Measurements from ENCODE around the gene CPXM1. TPM values are rescaled to one million over a fixed set of nuclear protein-coding genes. Genes with fewer than 3 reads are reported as not detected.

The CPXM1 gene
- total and polyA plus RNA-seq, 5 experiments from 2014 or later, result 0.27 to 0.56 (median 0.35) TPM; not detected in 1

- Mint-ChIP-seq H3K27ac (peak overlapping the region in 1 of 10 donors; percentile 34), H3K9me3 (no peaks in the 10 kb centered on the region), H3K27me3 (peaks cover 8 to 40% (median 21%) of the 10 kb centered on the region in 5 donors), H3K4me1 (peaks cover 11 to 16% (median 15%) of the 10 kb centered on the region in 4 donors), H3K4me3 (no peak overlapping the region), H3K36me3 (no peaks in the 10 kb centered on the region)
- no peak for DNase-seq
- POLR2A ChIA-PET, result no interaction called here
- no peak for ATAC-seq
Observed at GRCh38 chr20:2757001-2757400, 43.4 kb downstream of the CPXM1 start.

DNA sequence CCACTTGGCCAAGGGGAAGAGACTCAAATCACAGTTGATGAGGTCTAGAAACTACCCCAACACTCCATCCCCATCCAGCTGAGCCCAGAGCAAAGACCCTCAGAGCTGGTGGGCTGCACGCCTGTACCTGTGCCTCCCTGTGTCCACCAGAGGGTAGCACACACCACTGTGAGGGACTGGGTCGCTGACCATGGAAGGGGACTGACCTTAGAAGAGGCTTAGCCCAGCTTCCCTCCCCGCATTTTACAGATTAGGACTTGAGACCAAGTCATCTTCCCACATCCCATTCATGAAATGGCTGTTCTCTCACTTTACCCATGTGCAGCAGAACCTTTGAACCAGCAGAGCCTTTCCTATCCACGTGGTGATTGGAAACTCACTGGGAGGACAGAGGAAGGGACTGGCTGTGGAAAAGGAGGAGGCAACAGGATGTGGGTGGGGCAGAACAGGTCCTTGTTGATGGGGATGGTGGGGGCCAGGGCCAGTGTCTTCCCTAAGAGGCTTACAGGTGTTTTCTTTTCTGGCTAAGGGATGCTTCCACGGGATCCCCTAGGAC lies 44.3 kb downstream of the CPXM1 start:
- H3K27me3 Mint-ChIP-seq, result peaks cover 7 to 35% (median 19%) of the 10 kb centered on the region in 5 donors
- ATAC-seq (no peak), DNase-seq (no peak)
- peaks cover 11 to 20% (median 18%) of the 10 kb centered on the region in 4 donors for H3K4me1 Mint-ChIP-seq
- H3K27ac Mint-ChIP-seq, result peak overlapping the region in 2 of 10 donors; percentile 25 to 81
- no peaks in the 10 kb centered on the region for H3K9me3 Mint-ChIP-seq
- POLR2A ChIA-PET, result interaction anchor here (1.5 kb wide), 1 partner anchor 14 kb away, joined by 3 read pairs; no protein-coding TSS in a partner anchor
- H3K36me3 Mint-ChIP-seq, result no peaks in the 10 kb centered on the region
- H3K4me3 Mint-ChIP-seq, result no peak overlapping the region

GRCh38 chr20:2755451-2756055 lies 44.9 kb downstream of the CPXM1 start:
- ATAC-seq, result no peak
- H3K36me3 Mint-ChIP-seq, result no peaks in the 10 kb centered on the region
- POLR2A ChIA-PET, result interaction anchor here (0.5 to 1.5 kb wide), 3 partner anchors 13 to 728 kb away, joined by 3 read pairs; no protein-coding TSS in a partner anchor

DNA sequence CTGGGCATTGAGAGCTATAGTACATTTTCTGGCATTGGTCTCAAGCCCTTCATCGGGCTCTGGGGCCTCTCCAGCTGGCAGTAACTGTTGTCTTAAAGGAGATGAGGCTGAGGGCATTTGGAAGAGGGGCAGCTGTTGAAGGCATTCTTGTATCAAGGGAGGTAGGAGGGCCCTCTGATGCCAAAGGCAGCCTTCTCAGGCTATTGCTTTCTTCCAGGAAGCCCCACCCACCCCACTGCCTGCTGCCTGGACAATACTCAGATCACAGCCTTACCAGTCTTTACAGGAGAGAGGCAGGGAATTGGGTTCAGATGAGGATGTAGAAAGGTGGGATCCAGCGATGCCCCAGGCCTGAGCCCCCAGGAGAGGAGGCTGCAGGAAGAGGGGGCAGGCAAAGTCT lies 46.0 kb downstream of the CPXM1 start:
- H3K27ac Mint-ChIP-seq, result peak overlapping the region in 1 of 10 donors; percentile 43
- peaks cover 5 to 26% (median 18%) of the 10 kb centered on the region in 5 donors for H3K27me3 Mint-ChIP-seq
- H3K36me3 Mint-ChIP-seq, result no peaks in the 10 kb centered on the region
- ATAC-seq (no peak), DNase-seq (no peak)
- no peaks in the 10 kb centered on the region for H3K9me3 Mint-ChIP-seq
- POLR2A ChIA-PET, result interaction anchor here (0.8 to 2.8 kb wide), 2 partner anchors 12 to 124 kb away, joined by 3 to 13 read pairs; no protein-coding TSS in a partner anchor
- H3K4me1 Mint-ChIP-seq, result peaks cover 14 to 28% (median 26%) of the 10 kb centered on the region in 4 donors
- H3K4me3 Mint-ChIP-seq, result peak overlapping the region in 5 of 10 donors; percentile 18 to 83 (median 51)

More at GRCh38 chr20:2755451-2756055, 44.9 kb downstream of the CPXM1 start:
- Mint-ChIP-seq H3K27me3 (peaks cover 5 to 29% (median 15%) of the 10 kb centered on the region in 5 donors), H3K4me1 (peaks cover 11 to 26% (median 23%) of the 10 kb centered on the region in 4 donors), H3K4me3 (no peak overlapping the region), H3K9me3 (no peaks in the 10 kb centered on the region), H3K27ac (peak overlapping the region in 2 of 10 donors; percentile 21 to 25)
- DNase-seq, result no peak

GRCh38 chr20:2753461-2754040 lies 46.9 kb downstream of the CPXM1 start:
- peak overlapping the region in 5 of 10 donors; percentile 27 to 86 (median 40) for H3K27ac Mint-ChIP-seq
- no peak for DNase-seq
- no peaks in the 10 kb centered on the region for H3K9me3 Mint-ChIP-seq
- ATAC-seq, result no peak
- H3K27me3 Mint-ChIP-seq, result peaks cover 5 to 20% (median 14%) of the 10 kb centered on the region in 5 donors
- no peaks in the 10 kb centered on the region for H3K36me3 Mint-ChIP-seq
- POLR2A ChIA-PET, result interaction anchor here (0.6 to 2.8 kb wide), 6 partner anchors 12 to 228 kb away, joined by 3 to 14 read pairs (median 5); no protein-coding TSS in a partner anchor
- H3K4me1 Mint-ChIP-seq, result peaks cover 14 to 28% (median 26%) of the 10 kb centered on the region in 4 donors
- H3K4me3 Mint-ChIP-seq, result peak overlapping the region; percentile 29 to 88 (median 83)

DNA sequence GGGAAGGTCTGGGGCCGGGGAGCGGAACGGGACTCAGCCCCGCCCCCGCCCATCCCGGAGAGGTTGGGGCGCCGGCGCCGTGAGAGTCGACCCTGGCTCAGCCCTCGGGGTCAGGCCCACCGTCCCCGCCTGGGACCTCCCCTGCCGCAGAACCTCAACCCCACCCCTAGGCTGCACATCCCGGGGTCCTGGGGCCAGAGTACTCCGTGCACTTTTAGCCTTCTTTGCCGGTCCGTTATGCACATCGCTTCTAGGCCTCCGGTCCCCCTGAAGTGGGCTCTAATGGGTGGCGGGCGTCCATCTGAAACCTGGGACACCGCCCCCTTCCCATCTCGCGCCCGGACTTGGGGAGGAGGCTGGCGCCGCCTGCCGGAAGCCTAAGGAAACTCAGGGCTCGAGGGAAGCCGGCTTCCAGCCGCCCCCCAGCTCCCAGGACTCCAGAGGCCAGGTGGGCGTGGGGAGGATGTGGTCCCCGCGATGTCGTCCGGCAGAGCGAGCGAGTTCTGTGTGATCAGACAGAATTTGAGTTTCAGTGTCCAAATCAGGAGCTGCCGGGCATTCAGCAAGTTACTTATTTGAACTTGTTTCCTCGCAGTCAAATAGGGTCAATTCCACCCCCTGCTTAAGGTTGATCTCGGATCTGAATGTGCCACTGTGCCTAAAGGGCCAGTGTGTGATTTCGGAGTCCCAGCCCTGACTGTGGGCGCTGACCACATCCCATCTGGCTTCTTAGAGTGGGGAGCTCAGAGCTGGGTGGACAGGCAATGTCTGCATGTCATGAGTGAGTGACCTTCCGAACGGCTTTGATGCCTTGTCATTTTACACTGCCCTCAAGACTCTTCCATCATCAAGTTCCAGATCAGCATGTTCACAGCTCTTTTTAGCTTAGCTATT lies 47.6 kb downstream of the CPXM1 start:
- Mint-ChIP-seq H3K27me3 (peaks cover 3 to 14% (median 9%) of the 10 kb centered on the region in 5 donors), H3K27ac (peak overlapping the region in 8 of 10 donors; percentile 40 to 89 (median 67)), H3K4me3 (peak overlapping the region; percentile 78 to 90 (median 84)), H3K9me3 (no peaks in the 10 kb centered on the region), H3K4me1 (peaks cover 14 to 28% (median 26%) of the 10 kb centered on the region in 4 donors), H3K36me3 (no peaks in the 10 kb centered on the region)
- DNase-seq, result peak in 8 of 10 donors; percentile 23 to 58 (median 51)
- POLR2A ChIA-PET, result interaction anchor here (0.5 to 2.8 kb wide), 10 partner anchors 11 to 282 kb away, joined by 3 to 14 read pairs (median 4); partner anchors contain the start of genes NOP56, PCED1A, SNRPB and VPS16
- ATAC-seq, result peak; percentile 22 to 26

GRCh38 chr20:2751878-2752566 lies 48.4 kb downstream of the CPXM1 start:
- peak in 9 of 10 donors; percentile 21 to 63 (median 51) for DNase-seq
- Mint-ChIP-seq H3K27ac (no peak overlapping the region), H3K4me3 (peak overlapping the region in 1 of 10 donors; percentile 83), H3K27me3 (peaks cover 3 to 12% (median 7%) of the 10 kb centered on the region in 5 donors), H3K36me3 (no peaks in the 10 kb centered on the region), H3K9me3 (no peaks in the 10 kb centered on the region), H3K4me1 (peaks cover 14 to 28% (median 26%) of the 10 kb centered on the region in 4 donors)
- POLR2A ChIA-PET, result interaction anchor here (0.5 to 2.8 kb wide), 8 partner anchors 10 to 281 kb away, joined by 3 to 14 read pairs (median 4); partner anchors contain the start of genes NOP56, PCED1A, SNRPB and VPS16
- peak; percentile 70 to 71 for ATAC-seq

GRCh38 chr20:2751347-2751877 lies 49.0 kb downstream of the CPXM1 start:
- Mint-ChIP-seq H3K27me3 (peaks cover under 1 to 7% (median 1%) of the 10 kb centered on the region in 5 donors), H3K4me1 (peaks cover 11 to 28% (median 26%) of the 10 kb centered on the region in 4 donors), H3K27ac (peak overlapping the region in 3 of 10 donors; percentile 44 to 68 (median 65)), H3K36me3 (no peaks in the 10 kb centered on the region), H3K9me3 (no peaks in the 10 kb centered on the region), H3K4me3 (peak overlapping the region; percentile 70 to 85 (median 82))
- POLR2A ChIA-PET, result interaction anchor here (1.2 to 2.8 kb wide), 4 partner anchors 9 to 37 kb away, joined by 4 to 14 read pairs (median 11); no protein-coding TSS in a partner anchor
- DNase-seq (no peak), ATAC-seq (no peak)

DNA sequence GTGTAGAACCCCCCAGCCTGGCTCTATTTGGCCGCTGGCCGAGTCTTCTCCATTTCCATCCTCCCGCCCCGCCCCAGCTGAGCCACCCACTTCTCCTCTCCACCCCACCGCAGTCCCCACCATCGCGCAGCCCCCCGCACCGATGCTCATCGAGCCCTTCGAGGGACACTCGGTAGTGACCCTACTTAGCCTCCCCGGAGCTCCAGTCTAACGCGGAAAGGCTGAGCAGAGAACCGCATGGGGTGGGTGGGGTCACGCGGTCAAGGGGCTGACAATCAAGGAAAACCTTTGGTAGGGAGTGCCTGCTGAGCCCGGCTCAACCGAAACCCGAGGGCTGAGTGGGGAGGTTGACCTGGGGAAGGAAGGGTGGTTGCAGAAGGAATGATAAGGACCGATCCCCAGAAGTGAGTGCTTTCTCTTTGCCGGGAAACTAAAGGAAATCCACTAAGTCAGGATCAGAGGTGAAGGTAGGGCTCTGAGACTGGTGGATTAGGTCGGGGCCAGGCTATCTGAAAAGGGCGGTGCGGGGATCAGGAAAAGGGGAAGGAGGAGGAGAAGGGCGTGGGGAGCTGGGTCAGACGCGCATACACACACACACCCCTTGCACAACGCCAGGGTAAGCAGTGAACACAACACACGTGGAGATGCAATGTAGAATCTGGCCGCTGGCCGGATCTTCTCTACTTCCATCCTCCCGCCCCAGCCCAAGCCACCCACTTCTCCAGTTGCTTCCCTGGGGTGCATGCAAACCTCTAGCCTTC lies 49.8 kb downstream of the CPXM1 start:
- ATAC-seq, result peak in 1 of 2 donors; percentile 26
- H3K27me3 Mint-ChIP-seq, result peaks cover 0 to 6% (median 0%) of the 10 kb centered on the region in 5 donors

GRCh38 chr20:2749951-2750490 lies 50.4 kb downstream of the CPXM1 start:
- peaks cover 9 to 36% (median 27%) of the 10 kb centered on the region in 4 donors for H3K4me1 Mint-ChIP-seq
- H3K4me3 Mint-ChIP-seq, result peak overlapping the region in 6 of 10 donors; percentile 29 to 85 (median 83)
- H3K9me3 Mint-ChIP-seq, result no peaks in the 10 kb centered on the region
- H3K27me3 Mint-ChIP-seq, result peaks cover 0 to 6% (median 0%) of the 10 kb centered on the region in 5 donors
- peak overlapping the region in 5 of 10 donors; percentile 13 to 86 (median 58) for H3K27ac Mint-ChIP-seq
- H3K36me3 Mint-ChIP-seq, result no peaks in the 10 kb centered on the region
- DNase-seq (no peak), ATAC-seq (peak; percentile 11 to 22)
- POLR2A ChIA-PET, result interaction anchor here (2.0 kb wide), 1 partner anchor 21 kb away, joined by 9 read pairs; no protein-coding TSS in a partner anchor

More for the DNA sequence above, 49.8 kb downstream of the CPXM1 start:
- peak overlapping the region; percentile 70 to 85 (median 82) for H3K4me3 Mint-ChIP-seq
- peaks cover 9 to 32% (median 26%) of the 10 kb centered on the region in 4 donors for H3K4me1 Mint-ChIP-seq
- no peaks in the 10 kb centered on the region for H3K36me3 Mint-ChIP-seq
- POLR2A ChIA-PET, result interaction anchor here (1.2 to 2.0 kb wide), 2 partner anchors 21 to 37 kb away, joined by 4 to 9 read pairs; no protein-coding TSS in a partner anchor
- no peaks in the 10 kb centered on the region for H3K9me3 Mint-ChIP-seq
- peak overlapping the region in 8 of 10 donors; percentile 13 to 86 (median 66) for H3K27ac Mint-ChIP-seq
- no peak for DNase-seq
